Liver (tissue), 3 donors: ENCODE results near the gene UGT1A7.

Experiments used
- CTCF ChIP-seq: fragments of 150-350 bp; IDR thresholded peaks from 2 replicates; pipeline ENCODE4 v1.5.1; 2017; ENCODE audit warnings: improper control_type of control experiment, low read depth, low read length; ENCODE audit not compliant: missing input control
- JUND ChIP-seq, 2 donors: IDR thresholded peaks; 2 replicates each; pipeline ENCODE4 v1.6.1; 2016; ENCODE audit warnings: antibody characterized with exemption in 2 of 2
- MAX ChIP-seq: IDR thresholded peaks from 2 replicates; pipeline ENCODE4 v1.6.1; 2016; ENCODE audit warnings: antibody characterized with exemption
- RAD21 ChIP-seq, 2 donors: IDR thresholded peaks; 2 replicates each; pipeline ENCODE4 v1.6.1; 2016; ENCODE audit warnings: antibody characterized with exemption in 2 of 2, mild to moderate bottlenecking in 2 of 2
- RXRA ChIP-seq, 2 donors: IDR thresholded peaks; 2 replicates each; pipeline ENCODE4 v1.6.1; 2017 to 2018; ENCODE audit warnings: antibody characterized with exemption in 2 of 2, mild to moderate bottlenecking in 1 of 2
- YY1 ChIP-seq: IDR thresholded peaks from 2 replicates; pipeline ENCODE4 v1.6.1; 2016; ENCODE audit warnings: antibody characterized with exemption, mild to moderate bottlenecking
- ZBTB33 ChIP-seq: IDR thresholded peaks from 2 replicates; pipeline ENCODE4 v1.6.1; 2016; ENCODE audit warnings: antibody characterized with exemption
- donor health status: healthy.
- donor health status: healthy.

GRCh38 chr2:233800208-233800607 is 118.5 kb downstream of the UGT1A7 start:
- no peak for TF ChIP-seq CTCF
- no peak for TF ChIP-seq YY1
- no peak for TF ChIP-seq MAX
- no peak for TF ChIP-seq JUND (IDR thresholded peaks at IDR 0.05)
- TF ChIP-seq ZBTB33, result no peak
- TF ChIP-seq RAD21 (IDR thresholded peaks at IDR 0.05), result no peak
- no peak for TF ChIP-seq RXRA (IDR thresholded peaks at IDR 0.05)
